ENCODE results near the gene LMCD1. TPM values are rescaled to one million over a fixed set of nuclear protein-coding genes. Genes with fewer than 3 reads are reported as not detected.
A peak's percentile ranks its signal among the peaks of the same experiment; 100 is the strongest.

The LMCD1 gene
- total and polyA plus RNA-seq, 2 experiments from 2014 or later: 21.8 to 35.3 TPM

DNA sequence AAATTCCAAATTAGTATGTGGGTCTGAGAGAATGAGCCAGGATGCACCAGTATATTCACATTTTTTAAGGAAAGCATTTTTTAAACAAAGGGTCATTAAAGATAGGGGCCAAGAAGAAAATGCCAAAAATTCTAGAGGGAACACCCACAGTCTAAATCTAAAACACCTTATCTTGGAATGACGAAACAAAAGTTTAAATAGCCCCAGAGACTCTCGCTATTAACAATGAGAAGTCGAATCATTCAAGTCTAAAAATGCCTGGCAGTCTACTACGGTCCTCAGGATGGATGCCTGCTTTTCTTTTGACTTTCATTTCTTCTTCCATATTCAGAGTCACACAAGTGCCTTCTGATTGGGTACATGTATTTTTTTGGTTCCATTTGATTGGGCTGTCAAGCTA lies 76.7 kb downstream of the LMCD1 start:
- H3K4me3 Mint-ChIP-seq: no peak overlapping the region
- Histone ChIP-seq H3K27ac (ENCODE audit: low read depth) (no peak overlapping the region), H4K20me1 (replicated peaks; ENCODE audit: insufficient read depth) (no peaks in the 10 kb centered on the region), H3K4me1 (ENCODE audit: insufficient read depth) (peaks cover 6% of the 10 kb centered on the region; the same call in 1 of the 2 replicates), H3K9me2 (ENCODE audit: insufficient read depth) (no peaks in the 10 kb centered on the region), H3K27me3 (ENCODE audit: insufficient read depth) (no peaks in the 10 kb centered on the region), H3K4me3 (no peak overlapping the region), H3K36me3 (ENCODE audit: insufficient read depth) (no peaks in the 10 kb centered on the region), H2AFZ (no peak overlapping the region), H3F3A (replicated peaks; ENCODE audit: low read depth) (no peaks in the 10 kb centered on the region), H3K79me2 (replicated peaks; ENCODE audit: insufficient read depth) (no peaks in the 10 kb centered on the region), H3K4me2 (no peak overlapping the region)
- no peak for TF ChIP-seq JUNB (IDR thresholded peaks at IDR 0.05; ENCODE audit: unreplicated experiment)
- no peak for TF ChIP-seq POLR2AphosphoS5 (IDR thresholded peaks at IDR 0.05; ENCODE audit: low read depth)
- no peak for TF ChIP-seq REST (IDR thresholded peaks at IDR 0.05; ENCODE audit: unreplicated experiment)
- no peak for TF ChIP-seq ZNF331 (CRISPR knock-in tag; IDR thresholded peaks at IDR 0.05; ENCODE audit: low read depth)
- no peak for TF ChIP-seq STAT1 (IDR thresholded peaks at IDR 0.05; ENCODE audit: unreplicated experiment)
- no peak for TF ChIP-seq EZH2phosphoT487 (IDR thresholded peaks at IDR 0.05; ENCODE audit: unreplicated experiment)
- no peak for TF ChIP-seq EZH2 (IDR thresholded peaks at IDR 0.05; ENCODE audit: low read depth, unreplicated experiment)
- no peaks in the 10 kb centered on the region for H3K9me3 Mint-ChIP-seq
- H3K27ac Mint-ChIP-seq: no peak overlapping the region
- H3K27me3 Mint-ChIP-seq (ENCODE audit: insufficient read depth, low read depth, poor library complexity): peaks cover 5% of the 10 kb centered on the region
- DNase-seq (ENCODE audit: low spot score): no peak
- no peak for ATAC-seq
- H3K4me1 Mint-ChIP-seq: peaks cover 10% of the 10 kb centered on the region; the same call in 2 of the 3 replicates
- no peaks in the 10 kb centered on the region for H3K36me3 Mint-ChIP-seq (ENCODE audit: low read depth)

DNA sequence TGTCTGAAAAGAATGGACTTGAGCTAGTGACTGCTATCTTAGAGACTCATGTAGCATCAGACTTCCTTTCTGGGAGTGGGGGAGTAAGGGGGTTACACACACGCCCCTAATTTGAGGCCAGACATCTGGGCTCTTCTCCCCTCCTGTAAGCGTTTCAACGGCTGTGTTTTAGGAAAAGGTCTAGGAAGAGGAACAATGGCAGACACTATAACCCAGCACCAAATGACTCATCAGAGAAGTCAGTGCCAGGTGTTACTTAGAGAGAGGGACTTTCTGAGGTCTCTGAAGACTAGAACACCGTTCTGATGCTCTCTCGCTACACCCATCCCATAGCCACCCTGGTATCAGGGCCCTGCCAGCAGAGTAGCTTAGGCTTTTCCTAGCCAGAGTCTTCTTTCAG lies 77.5 kb downstream of the LMCD1 start:
- ATAC-seq: no peak
- H3K36me3 ChIP-seq (ENCODE audit: insufficient read depth): no peaks in the 10 kb centered on the region
- no peaks in the 10 kb centered on the region for H3K36me3 Mint-ChIP-seq (ENCODE audit: low read depth)
- H4K20me1 ChIP-seq (replicated peaks; ENCODE audit: insufficient read depth): no peaks in the 10 kb centered on the region
- H3K4me1 ChIP-seq (ENCODE audit: insufficient read depth): peaks cover 6% of the 10 kb centered on the region; the same call in 1 of the 2 replicates
- H3F3A ChIP-seq (replicated peaks; ENCODE audit: low read depth): no peaks in the 10 kb centered on the region
- H3K9me3 Mint-ChIP-seq: no peaks in the 10 kb centered on the region
- no peak overlapping the region for H3K4me3 ChIP-seq
- H3K4me2 ChIP-seq: no peak overlapping the region
- H3K79me2 ChIP-seq (replicated peaks; ENCODE audit: insufficient read depth): no peaks in the 10 kb centered on the region
- H2AFZ ChIP-seq: no peak overlapping the region
- H3K9me2 ChIP-seq (ENCODE audit: insufficient read depth): no peaks in the 10 kb centered on the region
- 0 out of 2 replicates have a peak overlapping the region, but pooled peaks have one; percentile 17 for H3K27ac Mint-ChIP-seq
- H3K27me3 ChIP-seq (ENCODE audit: insufficient read depth): no peaks in the 10 kb centered on the region
- H3K4me1 Mint-ChIP-seq: peaks cover 10% of the 10 kb centered on the region; the same call in 2 of the 3 replicates
- DNase-seq (ENCODE audit: low spot score): no peak
- H3K4me3 Mint-ChIP-seq: no peak overlapping the region
- no peak overlapping the region for H3K27ac ChIP-seq (ENCODE audit: low read depth)
- H3K27me3 Mint-ChIP-seq (ENCODE audit: insufficient read depth, low read depth, poor library complexity): peaks cover 3% of the 10 kb centered on the region
- TF ChIP-seq POLR2AphosphoS5 (IDR thresholded peaks at IDR 0.05; ENCODE audit: low read depth) (no peak), EZH2phosphoT487 (IDR thresholded peaks at IDR 0.05; ENCODE audit: unreplicated experiment) (no peak), JUNB (IDR thresholded peaks at IDR 0.05; ENCODE audit: unreplicated experiment) (no peak), REST (IDR thresholded peaks at IDR 0.05; ENCODE audit: unreplicated experiment) (no peak), ZNF462 (CRISPR knock-in tag; IDR thresholded peaks at IDR 0.05) (no peak), ZNF331 (CRISPR knock-in tag; IDR thresholded peaks at IDR 0.05; ENCODE audit: low read depth) (no peak)

Data from GM23338 (cell line).